CD4-positive, alpha-beta T cell treated with Interleukin-4 for 1 hour (primary cell): ENCODE results near the gene ATOX1.

Experiments used
- DNase-seq, 2 donors: peaks; one replicate each; pipeline ENCODE4 v3.0.0-alpha.2; 2020 to 2022

The ATOX1 gene

DNA sequence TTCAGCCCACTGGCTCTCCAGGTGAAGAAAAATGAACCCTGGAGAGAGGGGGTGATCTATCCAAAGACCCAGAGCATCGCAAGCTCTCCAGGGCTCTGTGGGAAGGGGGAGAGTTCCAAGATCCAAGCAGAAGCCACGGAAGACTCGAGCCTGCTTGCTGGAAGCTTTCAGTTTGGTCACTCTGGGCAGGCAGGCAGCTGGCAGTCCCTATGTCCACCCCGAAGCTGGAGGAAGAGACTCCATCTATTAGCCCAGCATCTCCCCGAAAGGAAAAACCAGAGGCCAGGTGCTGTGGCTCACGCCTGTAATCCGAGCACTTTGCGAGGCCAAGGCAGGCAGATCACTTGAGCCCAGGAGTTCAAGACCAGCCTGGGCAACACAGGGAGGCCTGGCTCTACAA, 61.0 kb downstream of the ATOX1 start:
- no peak for DNase-seq

GRCh38 chr5:151696470-151697061, 61.9 kb downstream of the ATOX1 start:
- DNase-seq: no peak

GRCh38 chr5:151695464-151695863, 63.0 kb downstream of the ATOX1 start:
- no peak for DNase-seq

DNA sequence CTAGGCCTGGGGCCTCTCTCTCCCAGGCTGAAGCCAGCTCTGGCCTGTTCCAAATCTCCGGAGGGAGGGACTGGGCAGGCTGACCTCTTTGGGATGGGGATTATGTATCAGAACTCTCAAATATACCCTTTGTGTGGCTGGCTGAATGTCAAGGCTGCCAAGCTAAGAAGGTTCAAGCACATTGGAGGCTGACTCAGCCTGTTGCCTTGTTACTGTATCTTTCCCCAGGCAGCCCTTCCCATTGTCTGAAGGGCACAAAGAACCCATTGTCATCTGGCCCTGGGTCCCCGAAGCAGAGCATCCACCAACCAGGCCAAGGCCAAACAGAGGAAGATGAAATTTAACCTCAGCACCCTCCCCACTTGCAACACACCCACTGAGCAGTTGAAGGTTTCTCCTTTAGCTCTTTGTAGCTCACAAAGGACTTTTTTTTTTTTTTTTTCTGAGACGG, 64.4 kb downstream of the ATOX1 start:
- no peak for DNase-seq
